MM.1S (cell line): ENCODE measurements around the gene LMNTD1.

ENCODE experiments used
- DNase-seq: peaks from one replicate; pipeline ENCODE4 v3.0.0-alpha.2; 2015
- H2AFZ ChIP-seq: fragments of 300-600 bp; sonication (generic); 2 replicates; pipeline ENCODE4 v1.6.0; 2016; ENCODE audit warnings: antibody characterized with exemption, low read length
- H3F3A ChIP-seq: fragments of 300-600 bp; sonication (generic); 2 replicates; pipeline ENCODE4 v1.6.1; 2016; ENCODE audit warnings: mild to moderate bottlenecking, antibody characterized with exemption, low read length, moderate library complexity, mixed read lengths; ENCODE audit not compliant: insufficient read depth
- H3K27ac ChIP-seq: fragments of 300-600 bp; sonication (generic); 2 replicates; pipeline ENCODE4 v1.5.1; 2016; ENCODE audit warnings: mild to moderate bottlenecking, low read length
- H3K27me3 ChIP-seq: fragments of 300-600 bp; sonication (generic); replicated peaks from 2 replicates; pipeline ENCODE4 v1.6.0; 2016; ENCODE audit warnings: low read length; ENCODE audit not compliant: insufficient read depth
- H3K36me3 ChIP-seq: fragments of 300-600 bp; sonication (generic); replicated peaks from 2 replicates; pipeline ENCODE4 v1.6.1; 2016; ENCODE audit warnings: mild to moderate bottlenecking, low read length, mixed read lengths; ENCODE audit not compliant: insufficient read depth
- H3K4me1 ChIP-seq: fragments of 300-600 bp; sonication (generic); 2 replicates; pipeline ENCODE4 v1.6.1; 2016; ENCODE audit warnings: low read length, mixed read lengths
- H3K4me2 ChIP-seq: fragments of 300-600 bp; sonication (generic); 2 replicates; pipeline ENCODE4 v1.6.0; 2016; ENCODE audit warnings: low read depth, low read length
- H3K4me3 ChIP-seq: fragments of 300-600 bp; sonication (generic); 2 replicates; pipeline ENCODE4 v1.5.1; 2016; ENCODE audit warnings: low read length, mixed read lengths
- H3K79me2 ChIP-seq: fragments of 300-600 bp; sonication (generic); 2 replicates; pipeline ENCODE4 v1.6.1; 2016; ENCODE audit warnings: mixed run types, low read length, mixed read lengths
- H3K9ac ChIP-seq: fragments of 300-600 bp; sonication (generic); 2 replicates; pipeline ENCODE4 v1.6.1; 2016; ENCODE audit warnings: low read length, mixed read lengths
- H3K9me2 ChIP-seq: fragments of 300-600 bp; sonication (generic); replicated peaks from 2 replicates; pipeline ENCODE4 v1.6.1; 2016; ENCODE audit warnings: mild to moderate bottlenecking, low read length, mixed read lengths; ENCODE audit not compliant: insufficient read depth
- H3K9me3 ChIP-seq: fragments of 300-600 bp; sonication (generic); replicated peaks from 2 replicates; pipeline ENCODE4 v1.6.1; 2016; ENCODE audit warnings: mild to moderate bottlenecking, low read length, mixed read lengths; ENCODE audit not compliant: insufficient read depth
- H4K20me1 ChIP-seq: fragments of 300-600 bp; sonication (generic); 2 replicates; pipeline ENCODE4 v1.6.1; 2016; ENCODE audit warnings: mild to moderate bottlenecking, low read length, moderate library complexity, mixed read lengths; ENCODE audit not compliant: insufficient read depth
- CTCF ChIP-seq: fragments of 300-600 bp; sonication (generic); IDR thresholded peaks from 2 replicates; pipeline ENCODE4 v1.5.1; 2016; ENCODE audit warnings: antibody characterized with exemption, low read length, mixed read lengths
- EZH2 ChIP-seq: fragments of 300-600 bp; sonication (generic); optimal IDR thresholded peaks from 2 replicates; pipeline ENCODE3; 2017; ENCODE audit warnings: low read depth, mild to moderate bottlenecking, antibody characterized with exemption, low read length, mixed read lengths
- EZH2phosphoT487 ChIP-seq: fragments of 300-600 bp; sonication (generic); IDR thresholded peaks from 2 replicates; pipeline ENCODE4 v1.6.1; 2018; ENCODE audit warnings: antibody characterized with exemption, low read length

The LMNTD1 gene

GRCh38 chr12:25524366-25524765 is 28.7 kb downstream of the LMNTD1 start:
- Histone ChIP-seq H3K4me2 (no peak overlapping the region), H3K27ac (no peak overlapping the region)
- no peak for DNase-seq

GRCh38 chr12:25521625-25522256 is 31.3 kb downstream of the LMNTD1 start:
- no peak overlapping the region for H2AFZ ChIP-seq
- H3K4me1 ChIP-seq = no peaks in the 10 kb centered on the region
- H3F3A ChIP-seq = no peaks in the 10 kb centered on the region
- no peaks in the 10 kb centered on the region for H3K9me2 ChIP-seq
- no peak overlapping the region for H3K4me3 ChIP-seq
- H3K36me3 ChIP-seq = no peaks in the 10 kb centered on the region
- TF ChIP-seq EZH2phosphoT487 (no peak), EZH2 (no peak), CTCF (no peak)
- H4K20me1 ChIP-seq = no peaks in the 10 kb centered on the region
- H3K79me2 ChIP-seq = no peaks in the 10 kb centered on the region
- no peak for DNase-seq
- H3K9ac ChIP-seq = no peak overlapping the region
- no peaks in the 10 kb centered on the region for H3K9me3 ChIP-seq
- no peaks in the 10 kb centered on the region for H3K27me3 ChIP-seq
- no peak overlapping the region for H3K27ac ChIP-seq
- H3K4me2 ChIP-seq = no peak overlapping the region

More at GRCh38 chr12:25524366-25524765, 28.7 kb downstream of the LMNTD1 start:
- H3K9me3 ChIP-seq = no peaks in the 10 kb centered on the region
- no peaks in the 10 kb centered on the region for H3K27me3 ChIP-seq
- H3K4me3 ChIP-seq = no peak overlapping the region
- H3K79me2 ChIP-seq = no peaks in the 10 kb centered on the region
- TF ChIP-seq CTCF = no peak
- no peaks in the 10 kb centered on the region for H3K36me3 ChIP-seq
- no peaks in the 10 kb centered on the region for H3K9me2 ChIP-seq
- H3F3A ChIP-seq = no peaks in the 10 kb centered on the region
- H2AFZ ChIP-seq = no peak overlapping the region
- H3K4me1 ChIP-seq = no peaks in the 10 kb centered on the region
- H4K20me1 ChIP-seq = no peaks in the 10 kb centered on the region
- H3K9ac ChIP-seq = no peak overlapping the region

GRCh38 chr12:25518512-25518911 is 34.6 kb downstream of the LMNTD1 start:
- no peak overlapping the region for H2AFZ ChIP-seq
- H3K4me1 ChIP-seq = no peaks in the 10 kb centered on the region
- no peaks in the 10 kb centered on the region for H3K9me2 ChIP-seq
- H3K36me3 ChIP-seq = no peaks in the 10 kb centered on the region
- DNase-seq = no peak
- H3K79me2 ChIP-seq = no peaks in the 10 kb centered on the region
- H3K9ac ChIP-seq = no peak overlapping the region
- TF ChIP-seq EZH2phosphoT487 = no peak
- no peak for TF ChIP-seq EZH2
- TF ChIP-seq CTCF = no peak
- no peaks in the 10 kb centered on the region for H4K20me1 ChIP-seq
- no peak overlapping the region for H3K27ac ChIP-seq
- H3F3A ChIP-seq = no peaks in the 10 kb centered on the region
- H3K4me2 ChIP-seq = no peak overlapping the region
- no peak overlapping the region for H3K4me3 ChIP-seq
- H3K27me3 ChIP-seq = no peaks in the 10 kb centered on the region
- H3K9me3 ChIP-seq = no peaks in the 10 kb centered on the region
